HepG2 (cell line): ENCODE measurements around the gene MEIOB. TPM values are rescaled to one million over a fixed set of nuclear protein-coding genes. Genes with fewer than 3 reads are reported as not detected.

Experiments
- ATAC-seq: fragments of 200-7000 bp; cut with Tn5 transposase; 3 replicates; pipeline ENCODE4 v1.9.1; 2020; ENCODE audit warnings: mild to moderate bottlenecking, moderate library complexity
- BruUV-seq: library from RNA; stranded (reverse); fragments of 400-500 nt; replicated peaks from 2 replicates; lab custom pipeline; 2021; lab: Mats Ljungman, UMichigan
- CTCF ChIA-PET: fragments of 300-600 bp; formaldehyde crosslinking; extraction: SDS; loops from one replicate; lab custom pipeline; 2021; ENCODE audit warnings: low total read pairs, inconsistent platforms, low intra/inter-chr PET ratio; lab: Yijun Ruan, JAX
- POLR2A ChIA-PET: fragments of 350-600 bp; sonication (Branson Sonifier 250); formaldehyde crosslinking; loops from one replicate; lab custom pipeline; 2020; ENCODE audit warnings: antibody characterized with exemption, inconsistent platforms; lab: Yijun Ruan, JAX
- DNase-seq: peaks from one replicate; pipeline ENCODE4 v3.0.0-alpha.2; 2015; ENCODE audit warnings: low spot score
- FAIRE-seq: peaks from 3 replicates; lab custom pipeline; 2011; peaks lifted over from hg19 to GRCh38; lab: Jason Lieb, UNC
- H2AFZ ChIP-seq: one replicate; pipeline ENCODE4 v1.6.1; 2011; ENCODE audit warnings: low read length, inconsistent platforms
- H3K27ac ChIP-seq: fragments of 300-600 bp; 3 replicates; pipeline ENCODE4 v1.8.0; 2011; ENCODE audit warnings: mixed run types, mild to moderate bottlenecking, mixed read lengths, low read length, inconsistent platforms; ENCODE audit not compliant: insufficient read depth; ENCODE audit errors: extremely low read length
- H3K27me3 ChIP-seq, 2 experiments: fragments of 200-600 bp in 1 of 2; 2 replicates in 1 of 2; 3 replicates in 1 of 2; pipeline versions ENCODE4 v1.6.0 to v1.8.0; 2011; ENCODE audit warnings: low read length in 2 of 2, mild to moderate bottlenecking in 2 of 2, moderate library complexity in 2 of 2, inconsistent platforms in 1 of 2; ENCODE audit not compliant: insufficient read depth in 2 of 2, control insufficient read depth in 1 of 2
- H3K36me3 ChIP-seq, 2 experiments: fragments of 200-600 bp in 1 of 2; replicated peaks in 1 of 2; 2 replicates in 1 of 2; 3 replicates in 1 of 2; pipeline versions ENCODE4 v1.5.1 to v1.8.0; 2011; ENCODE audit warnings: low read length in 2 of 2, inconsistent platforms in 1 of 2; ENCODE audit not compliant: insufficient read depth in 2 of 2, control insufficient read depth in 1 of 2
- H3K4me1 ChIP-seq: 2 replicates; pipeline ENCODE4 v1.5.1; 2012; ENCODE audit warnings: low read length, inconsistent platforms; ENCODE audit not compliant: insufficient read depth
- H3K4me2 ChIP-seq: 2 replicates; pipeline ENCODE4 v1.6.0; 2011; ENCODE audit warnings: low read depth, low read length, inconsistent platforms
- H3K4me3 ChIP-seq, 3 experiments: fragments of 200-600 bp in 1 of 3; sonication (generic), shearing (Covaris generic) in 1 of 3; replicated peaks in 1 of 3; 2 replicates each; pipeline ENCODE4 v1.5.1; 2011 to 2016; ENCODE audit warnings: low read length in 3 of 3, inconsistent platforms in 2 of 3, low read depth in 2 of 3, mild to moderate bottlenecking in 2 of 3, control low read depth in 1 of 3, mixed read lengths in 1 of 3; ENCODE audit not compliant: insufficient read depth in 1 of 3
- H3K79me2 ChIP-seq: one replicate; pipeline ENCODE4 v1.6.1; 2011; ENCODE audit warnings: low read length, inconsistent platforms; ENCODE audit not compliant: insufficient read depth
- H3K9ac ChIP-seq: 2 replicates; pipeline ENCODE4 v1.6.0; 2011; ENCODE audit warnings: mild to moderate bottlenecking, low read depth, low read length, inconsistent platforms; ENCODE audit not compliant: insufficient read depth
- H3K9me3 ChIP-seq: 2 replicates; pipeline ENCODE4 v1.5.1; 2012; ENCODE audit warnings: mild to moderate bottlenecking, low read length
- H4K20me1 ChIP-seq: 2 replicates; pipeline ENCODE4 v1.6.0; 2011; ENCODE audit warnings: inconsistent platforms, mild to moderate bottlenecking, low read length, moderate library complexity; ENCODE audit not compliant: insufficient read depth
- GABPB1 ChIP-seq: IDR thresholded peaks from 2 replicates; pipeline ENCODE4 v1.6.1; 2016; ENCODE audit warnings: mild to moderate bottlenecking, missing genetic modification reagents, moderate library complexity, missing compliant biosample characterization
- NFIC ChIP-seq: IDR thresholded peaks from 2 replicates; pipeline ENCODE4 v1.6.1; 2012; ENCODE audit warnings: mild to moderate bottlenecking, low read length, inconsistent platforms
- RFX1 ChIP-seq: fragments of 450-650 bp; IDR thresholded peaks from 2 replicates; pipeline ENCODE4 v1.6.1; 2017
- SP2 ChIP-seq: sonication (generic); formaldehyde crosslinking; IDR thresholded peaks from 2 replicates; pipeline ENCODE4 v1.5.1; 2020; ENCODE audit warnings: mild to moderate bottlenecking, missing genetic modification reagents
- STAT5B ChIP-seq: sonication (generic); formaldehyde crosslinking; IDR thresholded peaks from 2 replicates; pipeline ENCODE4 v1.4.0; 2020; ENCODE audit warnings: missing genetic modification reagents
- TRIM24 ChIP-seq: sonication (generic); formaldehyde crosslinking; IDR thresholded peaks from 2 replicates; pipeline ENCODE4 v1.8.0; 2022; ENCODE audit warnings: mild to moderate bottlenecking, missing genetic modification reagents
- ZNF232 ChIP-seq: sonication (generic); formaldehyde crosslinking; IDR thresholded peaks from 2 replicates; pipeline ENCODE4 v1.4.0; 2020; ENCODE audit warnings: missing genetic modification reagents, borderline replicate concordance
- ZNF34 ChIP-seq: sonication (generic); formaldehyde crosslinking; IDR thresholded peaks from 2 replicates; pipeline ENCODE4 v1.4.0; 2020; ENCODE audit warnings: mild to moderate bottlenecking, missing genetic modification reagents, borderline replicate concordance
- ZNF7 ChIP-seq: IDR thresholded peaks from 2 replicates; pipeline ENCODE4 v1.6.1; 2016; ENCODE audit warnings: missing biosample characterization, missing genetic modification reagents
- ZNF768 ChIP-seq: sonication (generic); formaldehyde crosslinking; IDR thresholded peaks from 2 replicates; pipeline ENCODE4 v1.4.0; 2020; ENCODE audit warnings: missing genetic modification reagents
- WGBS: methylation state at CpG from one replicate; pipeline ENCODE4 v1.1.6; 2017; ENCODE audit warnings: low lambda C conversion rate; 5-methylcytosine and 5-hydroxymethylcytosine counted together
- in situ Hi-C: cut with HindIII; loops from 2 replicates; pipeline ENCODE4 v1.10.0; 2017; ENCODE audit warnings: low pct_unique_long_range_greater_than_20kb; ENCODE audit not compliant: extremely low pct_ligation_motif_present
- intact Hi-C: fragments of 100-400 bp; cut with micrococcal nuclease; formaldehyde crosslinking; loops from one replicate; pipeline ENCODE4 v1.10.0; 2022; ENCODE audit not compliant: unreplicated experiment
- polyA plus RNA-seq, 8 experiments: library from polyadenylated mRNA; depleted of rRNA in 3 of 8; stranded (reverse) in 7 of 8; unstranded in 1 of 8; fragments of >200 nt; fragmentation: Illumina TruSeq in 4 of 8; extraction: Trizol in 4 of 8; gene quantifications; 2 replicates each; pipeline versions ENCODE4 v1.2.1 to v1.2.3, GENCODE V29; 2011 to 2016; ENCODE audit warnings: low read depth in 4 of 8, missing spikeins in 1 of 8, mixed read lengths in 1 of 8; ENCODE audit not compliant: insufficient read depth in 1 of 8
- total RNA-seq, 5 experiments: library from RNA; depleted of rRNA; stranded (reverse); fragments of >200 nt; fragmentation: Illumina TruSeq; extraction: Trizol; gene quantifications; 2 replicates each; pipeline ENCODE4 v1.2.3, GENCODE V29; 2016; ENCODE audit warnings: low read depth in 1 of 5
- TF ChIP-seq, protein P1 (sequence below): sonication (generic); formaldehyde crosslinking; IDR thresholded peaks from 2 replicates; pipeline ENCODE4 v1.5.1; 2020; ENCODE audit warnings: mild to moderate bottlenecking, missing genetic modification reagents, moderate library complexity
- TF ChIP-seq, protein P2 (sequence below): sonication (generic); formaldehyde crosslinking; IDR thresholded peaks from 2 replicates; pipeline ENCODE4 v1.8.0; 2022; ENCODE audit warnings: missing genetic modification reagents, mild to moderate bottlenecking, borderline replicate concordance

The MEIOB gene
- total and polyA plus RNA-seq, 2 of the 13 experiments (the other 11 are each of a cell fraction or from before 2014, with no cell fraction given): 0.17 TPM; not detected in 1

DNA sequence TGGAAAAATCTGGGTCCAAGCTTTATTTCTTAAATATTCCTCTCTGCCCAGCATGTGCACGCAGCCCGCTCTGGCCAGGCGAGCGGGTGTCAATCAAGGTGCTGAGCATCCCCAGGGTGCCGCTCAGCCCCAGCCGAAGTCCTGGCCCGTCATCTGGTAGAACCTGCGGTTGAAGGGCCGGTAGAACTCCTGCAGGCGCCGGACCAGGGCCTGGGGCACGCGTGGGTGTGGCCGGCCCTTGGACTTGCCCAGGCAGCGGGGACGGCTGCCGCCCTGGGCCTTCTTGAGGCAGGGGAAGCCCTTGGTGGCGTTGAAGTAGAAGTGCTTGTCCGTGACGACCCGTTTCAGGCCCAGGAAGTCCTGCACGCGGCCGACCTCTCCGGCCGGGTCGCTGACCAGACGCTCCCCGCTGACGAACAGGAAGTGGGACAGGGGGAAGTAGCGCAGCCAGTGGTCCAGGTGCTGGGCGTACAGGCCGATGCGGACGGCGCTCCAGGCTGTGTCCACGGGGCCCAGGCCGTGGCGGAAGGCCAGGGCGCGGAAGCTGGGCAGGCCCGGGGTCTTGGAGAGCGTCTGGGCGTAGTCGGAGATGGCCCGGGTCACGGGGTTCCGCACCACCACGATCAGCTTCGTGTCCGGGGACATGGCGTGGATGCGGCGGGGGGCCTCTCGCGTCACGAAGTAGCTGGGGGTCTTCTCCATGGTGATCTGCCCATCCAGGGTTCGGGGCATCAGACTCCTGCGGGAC, 39.7 kb upstream of the MEIOB start:
- in situ Hi-C loops: no loop called here
- no TSS peak for BruUV-seq

DNA sequence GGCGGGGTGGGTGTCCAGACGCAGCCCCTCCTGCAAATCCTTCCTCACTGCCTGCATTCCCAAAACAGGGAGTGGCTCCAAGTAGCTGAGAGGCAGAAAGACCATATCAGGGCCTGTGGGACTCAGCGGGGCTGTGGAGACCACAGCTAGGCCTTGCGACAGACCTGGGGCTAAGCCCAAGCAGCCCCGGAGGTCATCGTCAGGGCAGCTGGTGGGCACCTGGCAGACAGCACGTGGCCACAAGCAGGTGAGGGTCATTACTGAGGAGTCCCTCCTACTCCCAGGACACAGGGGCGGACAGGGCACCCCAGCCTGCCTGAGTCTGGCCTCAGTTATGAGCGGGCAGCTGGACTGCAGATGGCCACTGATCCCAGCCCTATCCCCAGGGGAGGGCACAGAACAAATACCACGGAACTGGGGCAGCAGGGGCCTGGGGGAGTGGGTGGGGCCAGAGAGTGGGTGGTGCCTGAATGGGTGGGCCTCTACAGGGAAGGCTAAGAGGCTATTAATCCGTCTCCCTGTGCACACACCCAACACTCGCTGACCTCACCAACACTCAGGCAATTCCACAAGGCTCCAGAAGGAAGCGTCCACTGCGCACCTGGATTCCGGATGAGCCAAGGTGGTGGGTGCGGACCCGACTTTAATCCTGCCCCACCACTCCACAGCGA, 37.7 kb upstream of the MEIOB start:
- Histone ChIP-seq H2AFZ (no peak overlapping the region), H3K9me3 (no peaks in the 10 kb centered on the region), H3K79me2 (no peaks in the 10 kb centered on the region), H3K27ac (no peak overlapping the region), H3K4me3 (no peak overlapping the region), H3K36me3 (no peaks in the 10 kb centered on the region), H4K20me1 (no peaks in the 10 kb centered on the region), H3K4me1 (no peaks in the 10 kb centered on the region), H3K9ac (no peak overlapping the region), H3K27me3 (peaks cover 24 to 68% of the 10 kb centered on the region in 2 experiments), H3K4me2 (no peak overlapping the region)
- no TSS peak for BruUV-seq
- CTCF ChIA-PET: no interaction called here
- intact Hi-C loops: no loop called here
- POLR2A ChIA-PET: interaction anchor here (1.0 kb wide), 1 partner anchor 82 kb away, joined by 3 read pairs; the partner anchor contains the start of gene FAHD1
- 45% methylated on average over 7 of the region's 18 CpGs for WGBS
- no peak for FAIRE-seq
- in situ Hi-C loops: no loop called here
- no peak for ATAC-seq
- no peak for DNase-seq
- peak; percentile 33; the same call in 1 of the 2 replicates for TF ChIP-seq GABPB1 (CRISPR knock-in tag)
- no peak for TF ChIP-seq ZNF34
- TF ChIP-seq RFX1: no peak
- TF ChIP-seq NFIC: no peak
- no peak for TF ChIP-seq ZNF232
- TF ChIP-seq, protein P1, sequence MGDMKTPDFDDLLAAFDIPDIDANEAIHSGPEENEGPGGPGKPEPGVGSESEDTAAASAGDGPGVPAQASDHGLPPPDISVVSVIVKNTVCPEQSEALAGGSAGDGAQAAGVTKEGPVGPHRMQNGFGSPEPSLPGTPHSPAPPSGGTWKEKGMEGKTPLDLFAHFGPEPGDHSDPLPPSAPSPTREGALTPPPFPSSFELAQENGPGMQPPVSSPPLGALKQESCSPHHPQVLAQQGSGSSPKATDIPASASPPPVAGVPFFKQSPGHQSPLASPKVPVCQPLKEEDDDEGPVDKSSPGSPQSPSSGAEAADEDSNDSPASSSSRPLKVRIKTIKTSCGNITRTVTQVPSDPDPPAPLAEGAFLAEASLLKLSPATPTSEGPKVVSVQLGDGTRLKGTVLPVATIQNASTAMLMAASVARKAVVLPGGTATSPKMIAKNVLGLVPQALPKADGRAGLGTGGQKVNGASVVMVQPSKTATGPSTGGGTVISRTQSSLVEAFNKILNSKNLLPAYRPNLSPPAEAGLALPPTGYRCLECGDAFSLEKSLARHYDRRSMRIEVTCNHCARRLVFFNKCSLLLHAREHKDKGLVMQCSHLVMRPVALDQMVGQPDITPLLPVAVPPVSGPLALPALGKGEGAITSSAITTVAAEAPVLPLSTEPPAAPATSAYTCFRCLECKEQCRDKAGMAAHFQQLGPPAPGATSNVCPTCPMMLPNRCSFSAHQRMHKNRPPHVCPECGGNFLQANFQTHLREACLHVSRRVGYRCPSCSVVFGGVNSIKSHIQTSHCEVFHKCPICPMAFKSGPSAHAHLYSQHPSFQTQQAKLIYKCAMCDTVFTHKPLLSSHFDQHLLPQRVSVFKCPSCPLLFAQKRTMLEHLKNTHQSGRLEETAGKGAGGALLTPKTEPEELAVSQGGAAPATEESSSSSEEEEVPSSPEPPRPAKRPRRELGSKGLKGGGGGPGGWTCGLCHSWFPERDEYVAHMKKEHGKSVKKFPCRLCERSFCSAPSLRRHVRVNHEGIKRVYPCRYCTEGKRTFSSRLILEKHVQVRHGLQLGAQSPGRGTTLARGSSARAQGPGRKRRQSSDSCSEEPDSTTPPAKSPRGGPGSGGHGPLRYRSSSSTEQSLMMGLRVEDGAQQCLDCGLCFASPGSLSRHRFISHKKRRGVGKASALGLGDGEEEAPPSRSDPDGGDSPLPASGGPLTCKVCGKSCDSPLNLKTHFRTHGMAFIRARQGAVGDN (CRISPR knock-in tag): peak; percentile 45; the same call in 1 of the 2 replicates
- TF ChIP-seq STAT5B (CRISPR knock-in tag): no peak
- no peak for TF ChIP-seq TRIM24 (CRISPR knock-in tag)
- TF ChIP-seq SP2 (CRISPR knock-in tag): no peak

More for the DNA sequence above, 39.7 kb upstream of the MEIOB start:
- no peak overlapping the region for H3K4me3 ChIP-seq
- no peak overlapping the region for H3K27ac ChIP-seq
- FAIRE-seq (no peak), DNase-seq (no peak), ATAC-seq (no peak)
- CTCF ChIA-PET: no interaction called here
- no peak overlapping the region for H3K9ac ChIP-seq
- TF ChIP-seq ZNF768: peak; percentile 10; the same call in 1 of the 2 replicates
- no peak for TF ChIP-seq ZNF7 (CRISPR knock-in tag)
- no peak for TF ChIP-seq STAT5B (CRISPR knock-in tag)
- TF ChIP-seq, protein P2, sequence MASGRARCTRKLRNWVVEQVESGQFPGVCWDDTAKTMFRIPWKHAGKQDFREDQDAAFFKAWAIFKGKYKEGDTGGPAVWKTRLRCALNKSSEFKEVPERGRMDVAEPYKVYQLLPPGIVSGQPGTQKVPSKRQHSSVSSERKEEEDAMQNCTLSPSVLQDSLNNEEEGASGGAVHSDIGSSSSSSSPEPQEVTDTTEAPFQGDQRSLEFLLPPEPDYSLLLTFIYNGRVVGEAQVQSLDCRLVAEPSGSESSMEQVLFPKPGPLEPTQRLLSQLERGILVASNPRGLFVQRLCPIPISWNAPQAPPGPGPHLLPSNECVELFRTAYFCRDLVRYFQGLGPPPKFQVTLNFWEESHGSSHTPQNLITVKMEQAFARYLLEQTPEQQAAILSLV: no peak
- no peak overlapping the region for H3K4me2 ChIP-seq
- intact Hi-C loops: no loop called here
- H3K9me3 ChIP-seq: no peaks in the 10 kb centered on the region
- peaks cover 29 to 70% of the 10 kb centered on the region in 2 experiments for H3K27me3 ChIP-seq
- no peaks in the 10 kb centered on the region for H3K79me2 ChIP-seq
- no peaks in the 10 kb centered on the region for H3K36me3 ChIP-seq
- no peak overlapping the region for H2AFZ ChIP-seq
- WGBS: 77% methylated on average over 38 of the region's 59 CpGs
- POLR2A ChIA-PET: interaction anchor here (0.6 kb wide), 1 partner anchor 108 kb away, joined by 3 read pairs; no protein-coding TSS in a partner anchor
- peaks cover 9% of the 10 kb centered on the region for H3K4me1 ChIP-seq
- H4K20me1 ChIP-seq: no peaks in the 10 kb centered on the region
